ENCODE results near the gene CD200.

Gene CD200

GRCh38 chr3:112333002-112333380, at the start of gene CD200:
TSS of gene CD200 (plus strand) at chr3:112333156. CDS start at chr3:112333213, 57 bp downstream.
- DNase-seq (ENCODE audit: low spot score), result no peak

DNA sequence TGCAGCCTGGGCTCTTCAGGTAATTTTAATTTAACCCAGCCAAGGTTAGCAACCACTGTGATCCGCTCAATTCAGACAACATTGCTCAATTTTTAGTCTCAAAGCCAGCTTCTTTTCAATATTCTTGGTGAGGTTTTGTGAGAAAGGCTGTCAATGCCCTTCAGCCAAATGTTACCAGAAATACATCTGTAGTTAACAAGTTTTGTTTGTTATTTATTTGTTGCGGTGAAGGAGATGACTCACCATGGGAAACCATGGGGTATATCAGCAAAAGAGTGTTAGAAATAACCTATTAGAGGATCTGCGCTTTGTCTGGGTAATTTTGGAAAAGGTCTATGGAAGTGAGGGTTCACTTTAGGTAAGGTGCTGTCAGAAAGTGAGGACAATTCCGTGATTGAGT, 43.9 kb upstream of the CD200 start:
- DNase-seq (ENCODE audit: low spot score), result no peak

DNA sequence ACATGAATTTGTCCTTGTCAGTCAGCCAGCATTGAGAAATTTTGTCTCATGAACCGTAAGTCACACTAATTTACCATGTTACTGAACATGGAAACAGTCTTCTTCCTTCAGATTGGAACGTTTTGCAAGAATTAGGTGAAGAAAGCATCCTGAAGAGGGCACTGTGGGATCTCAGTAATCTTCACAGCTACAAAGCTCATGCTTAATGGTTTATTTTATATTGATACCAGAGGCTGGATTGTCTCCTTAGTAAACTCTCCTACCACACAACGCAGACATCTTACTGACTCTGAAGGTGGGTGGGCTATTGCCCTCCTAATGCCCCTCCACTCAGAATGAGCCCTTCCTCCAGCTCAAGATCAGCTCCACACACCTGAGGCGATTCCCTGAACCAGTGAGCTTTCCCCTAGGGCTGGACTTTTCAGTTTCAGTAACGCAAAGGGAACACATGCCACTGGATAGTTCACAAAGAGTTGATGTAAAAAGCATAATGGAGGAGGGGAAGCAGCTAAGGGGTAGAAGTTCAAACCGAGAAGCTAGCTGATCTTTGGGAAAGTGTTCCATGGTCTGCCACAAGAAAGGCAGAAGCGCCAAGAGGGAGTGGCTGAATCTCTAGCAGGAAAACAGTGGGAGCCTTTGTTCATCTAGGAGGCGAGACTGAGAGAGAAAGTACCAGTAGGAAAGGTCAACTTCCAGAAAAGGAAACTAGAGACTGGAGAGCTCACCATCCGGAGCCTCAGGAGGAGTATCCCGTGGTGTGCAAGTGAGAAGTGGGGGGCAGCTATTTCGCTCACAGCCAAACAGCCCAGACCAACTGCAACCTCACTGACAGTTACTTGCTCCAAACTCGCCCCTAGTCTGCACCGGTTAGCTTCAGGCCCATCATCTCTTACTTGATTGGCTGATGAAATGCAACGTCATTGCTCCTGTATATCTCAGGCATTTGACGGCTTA, 39.3 kb upstream of the CD200 start, which contains the start of gene SLC9C1:
TSS of gene SLC9C1 (minus strand) at position 849 of the 954 bp plus-strand sequence. CDS start 7,425 bp downstream, outside the sequence.
- peak; percentile 20 for DNase-seq (ENCODE audit: low spot score)

DNA sequence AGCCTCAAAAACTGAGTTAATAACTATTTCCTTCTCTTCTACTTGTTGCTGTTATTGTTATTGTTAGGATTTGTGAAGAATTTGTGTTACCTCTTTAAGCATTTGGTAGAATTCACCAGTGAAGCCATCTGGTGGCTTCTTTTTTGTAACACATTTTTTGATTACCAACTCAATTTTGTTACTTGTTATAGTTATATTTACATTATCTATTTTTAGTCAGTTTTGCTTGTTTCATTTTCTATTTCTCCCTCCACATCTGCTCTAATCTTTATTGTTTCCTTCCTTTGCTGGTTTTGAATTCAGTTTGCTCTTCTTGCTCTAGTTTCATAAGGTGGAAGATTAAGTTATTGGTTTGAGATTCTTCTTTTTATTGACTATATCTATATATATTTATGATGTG, 35.2 kb upstream of the CD200 start:
- DNase-seq (ENCODE audit: low spot score), result no peak

- no peak for DNase-seq (ENCODE audit: low spot score)
Measured at GRCh38 chr3:112298781-112299180, 34.2 kb upstream of the CD200 start.

GRCh38 chr3:112302150-112302830, 30.7 kb upstream of the CD200 start:
- no peak for DNase-seq (ENCODE audit: low spot score)

GRCh38 chr3:112302881-112303763, 29.8 kb upstream of the CD200 start:
- no peak for DNase-seq (ENCODE audit: low spot score)

GRCh38 chr3:112303764-112304325, 29.1 kb upstream of the CD200 start:
- no peak for DNase-seq (ENCODE audit: low spot score)

DNA sequence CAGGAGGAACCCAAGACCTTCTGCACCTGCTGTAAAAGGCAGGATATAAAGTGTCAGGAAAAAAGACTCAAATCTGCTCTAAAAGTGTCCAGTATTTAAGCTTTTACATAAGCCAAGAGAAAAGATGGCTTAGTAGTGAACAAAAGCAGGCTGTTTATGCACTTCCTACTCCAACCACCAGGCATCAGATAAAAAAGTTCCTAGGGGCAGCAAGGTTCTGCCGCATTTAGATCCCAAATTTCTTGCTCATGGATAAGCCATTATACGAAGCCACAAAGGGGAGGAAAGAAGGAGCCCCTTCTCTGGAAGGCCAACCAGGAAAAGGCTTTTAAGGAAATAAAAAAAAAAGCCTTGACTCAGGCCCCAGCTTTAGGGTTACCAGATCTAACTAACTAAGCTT, 28.3 kb upstream of the CD200 start:
- no peak for DNase-seq (ENCODE audit: low spot score)

- DNase-seq (ENCODE audit: low spot score), result no peak
Measured at GRCh38 chr3:112306825-112307224, 26.1 kb upstream of the CD200 start.

GRCh38 chr3:112307557-112307956, 25.4 kb upstream of the CD200 start:
- DNase-seq (ENCODE audit: low spot score), result no peak

GRCh38 chr3:112308151-112308911, 24.6 kb upstream of the CD200 start:
- no peak for DNase-seq (ENCODE audit: low spot score)

- no peak for DNase-seq (ENCODE audit: low spot score)
Measured at GRCh38 chr3:112314649-112315048, 18.3 kb upstream of the CD200 start.

DNA sequence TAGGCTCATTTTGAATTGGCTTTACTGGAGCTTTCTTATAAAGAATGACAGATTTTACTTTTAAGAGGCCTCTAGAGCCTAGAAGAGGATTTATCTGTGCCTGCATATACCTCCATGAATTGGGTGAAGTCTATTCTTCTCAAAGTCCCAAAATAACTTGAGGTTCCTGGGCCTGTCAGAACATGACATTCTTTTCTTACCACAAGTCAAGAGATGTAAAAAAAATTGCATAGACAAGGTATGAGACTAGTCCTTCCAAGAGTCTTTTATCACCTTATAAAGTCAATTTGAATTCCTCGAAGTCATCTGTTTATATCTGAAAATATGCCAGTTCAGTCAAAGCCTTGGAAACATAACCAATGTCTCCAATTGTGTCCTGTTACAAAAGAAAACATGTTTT, 17.2 kb upstream of the CD200 start:
- no peak for DNase-seq (ENCODE audit: low spot score)

DNA sequence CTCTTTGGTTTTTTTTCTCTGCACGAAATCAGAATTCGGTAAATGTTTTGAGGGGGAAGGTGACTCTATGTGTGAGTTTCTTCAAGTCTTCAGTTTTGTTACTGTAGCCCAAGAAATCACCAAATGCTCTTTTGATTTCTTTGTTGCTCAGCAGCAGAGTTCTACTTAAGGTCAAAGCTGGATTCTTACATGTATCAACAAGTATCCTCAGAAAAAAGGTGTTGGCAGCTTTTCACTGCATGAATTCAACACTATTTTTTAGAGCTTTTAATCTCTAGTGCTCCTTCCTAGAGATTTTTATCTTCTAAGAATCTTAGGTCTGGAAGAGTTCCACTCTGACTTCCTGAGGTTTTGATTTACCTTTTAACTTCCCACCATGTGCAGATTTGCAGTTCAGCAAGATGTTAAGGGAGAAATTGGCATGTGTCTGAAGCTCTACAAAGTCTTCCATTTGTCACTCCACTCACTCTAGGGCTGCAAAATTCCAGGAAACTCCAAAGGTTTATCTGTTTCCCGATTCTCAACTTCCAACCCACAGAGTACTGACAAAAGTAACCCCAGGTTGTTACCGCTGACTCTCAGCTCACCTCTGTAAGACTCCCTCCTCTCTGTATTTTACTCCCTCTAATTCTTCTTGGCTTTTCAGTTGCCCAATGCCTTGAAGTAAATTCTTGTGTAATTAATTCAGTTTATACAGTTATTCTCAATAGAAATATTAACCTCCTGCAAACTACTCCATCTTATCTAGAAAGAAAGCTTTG, 13.3 kb upstream of the CD200 start:
- no peak for DNase-seq (ENCODE audit: low spot score)

DNA sequence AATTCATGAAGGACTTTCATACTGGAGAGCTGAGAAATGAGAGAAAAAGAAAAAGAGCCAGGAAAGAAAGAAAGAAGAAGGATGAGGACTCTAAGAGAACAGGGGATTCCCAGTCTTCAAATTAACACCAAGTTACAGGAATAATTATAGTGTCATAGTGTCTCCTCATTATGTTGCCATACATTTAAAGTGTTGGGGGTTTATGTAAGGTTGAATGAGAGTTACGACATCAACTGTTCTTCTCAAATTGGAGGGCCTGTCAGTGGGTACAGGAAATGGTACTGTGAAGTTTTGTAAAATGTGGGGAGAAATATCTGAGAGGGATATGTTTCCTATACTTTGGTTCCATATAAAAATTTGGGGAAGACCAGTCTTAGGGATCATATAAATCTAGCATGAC, 12.3 kb upstream of the CD200 start:
- no peak for DNase-seq (ENCODE audit: low spot score)

GRCh38 chr3:112321867-112322652, 10.9 kb upstream of the CD200 start:
- DNase-seq (ENCODE audit: low spot score), result peak; percentile 28

DNA sequence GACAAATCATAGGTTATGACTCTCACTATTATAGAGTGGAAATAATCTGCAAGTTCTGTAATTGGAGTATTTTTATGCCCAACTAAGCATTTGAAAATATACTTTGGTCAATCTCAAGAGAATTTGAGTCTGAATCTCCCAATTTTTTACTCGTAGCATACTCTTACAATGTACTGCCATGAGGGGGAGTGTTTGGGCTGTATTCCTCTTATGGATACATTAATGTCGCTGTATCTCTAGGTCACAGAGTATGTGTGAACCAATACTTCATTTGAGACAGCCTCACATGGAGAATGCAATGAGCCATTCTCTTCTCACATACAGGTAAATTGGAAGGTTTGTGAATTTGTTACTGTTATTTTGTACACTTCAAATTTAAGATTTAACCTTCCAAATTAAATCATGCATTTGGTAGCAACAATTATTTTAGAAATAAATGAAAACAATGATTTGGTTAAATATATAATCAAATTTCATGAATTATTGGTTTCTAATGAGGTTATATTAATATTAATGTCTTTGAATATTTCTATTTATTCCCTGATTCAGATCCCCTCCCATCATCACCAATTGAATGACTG, 5.5 kb upstream of the CD200 start:
- peak; percentile 22 for DNase-seq (ENCODE audit: low spot score)

DNA sequence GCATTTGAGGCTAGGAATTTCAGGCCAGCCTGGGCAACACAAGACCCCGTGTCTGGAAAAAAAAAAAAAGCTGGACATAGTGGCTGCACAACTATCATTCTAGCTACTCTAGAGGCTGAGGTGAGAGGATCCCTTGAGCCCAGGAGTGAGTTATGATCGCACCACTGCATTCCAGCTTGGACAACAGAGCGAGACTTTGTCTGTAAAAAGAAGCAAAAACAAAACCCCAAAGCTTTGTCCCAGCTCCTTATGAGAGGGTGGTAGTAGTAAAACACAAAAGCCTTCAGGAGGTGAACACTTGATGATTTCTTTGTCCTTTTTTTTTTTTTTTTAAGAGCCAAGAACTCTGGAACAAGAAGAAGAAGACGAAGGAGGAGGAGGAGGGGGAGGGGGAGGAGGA, 1.1 kb upstream of the CD200 start:
- DNase-seq (ENCODE audit: low spot score), result no peak
